ENCODE data around the gene ZFP92.
"Not testable (repeated sequence)": the region's sequence is repeated elsewhere in the genome, so short reads cannot be mapped to it uniquely, and the experiment has no call there.

The ZFP92 gene

DNA sequence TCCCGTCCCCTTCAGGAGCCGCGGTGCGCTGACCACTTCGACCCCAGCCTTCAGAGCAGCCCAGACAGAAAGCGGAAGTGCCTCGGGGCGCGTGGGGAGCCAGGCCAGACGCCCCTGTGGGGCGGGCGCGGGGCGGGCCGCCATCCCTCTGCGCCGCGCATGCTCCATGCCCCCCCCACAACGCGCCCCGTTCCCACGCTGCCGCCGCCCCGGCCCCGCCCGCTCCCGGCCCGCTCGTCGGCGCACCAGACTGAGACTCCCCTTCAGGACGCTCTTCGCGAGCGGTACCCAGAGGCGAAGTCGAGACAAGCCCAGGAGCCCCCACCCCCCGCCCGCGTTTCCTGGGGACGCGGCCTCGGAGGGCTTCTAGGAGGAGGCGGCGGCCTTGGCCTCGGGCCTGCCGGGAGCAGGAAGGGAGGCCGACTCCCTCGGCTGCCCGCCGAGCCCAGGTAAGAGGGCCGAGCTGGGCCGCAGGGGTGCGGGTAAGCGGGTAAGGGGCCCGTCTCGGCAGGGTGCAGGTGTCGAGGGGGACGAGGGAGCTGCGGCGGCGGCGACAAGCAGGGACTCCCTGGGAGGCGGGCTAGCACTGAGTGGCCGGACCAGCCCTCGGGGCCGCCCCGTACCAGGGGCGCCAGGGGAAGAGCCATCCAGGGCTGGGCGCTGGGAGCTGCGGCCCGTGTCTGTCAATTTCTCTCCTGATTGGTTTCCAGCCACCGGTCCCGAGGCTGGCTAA lies at the start of gene ZFP92:
ZFP92 (plus strand) TSS at position 218 of the 733 bp plus-strand sequence. CDS start 6,851 bp downstream, outside the sequence.
- no peak for DNase-seq (ENCODE audit: low read depth in 2 of 2, low spot score in 1 of 2)

DNA sequence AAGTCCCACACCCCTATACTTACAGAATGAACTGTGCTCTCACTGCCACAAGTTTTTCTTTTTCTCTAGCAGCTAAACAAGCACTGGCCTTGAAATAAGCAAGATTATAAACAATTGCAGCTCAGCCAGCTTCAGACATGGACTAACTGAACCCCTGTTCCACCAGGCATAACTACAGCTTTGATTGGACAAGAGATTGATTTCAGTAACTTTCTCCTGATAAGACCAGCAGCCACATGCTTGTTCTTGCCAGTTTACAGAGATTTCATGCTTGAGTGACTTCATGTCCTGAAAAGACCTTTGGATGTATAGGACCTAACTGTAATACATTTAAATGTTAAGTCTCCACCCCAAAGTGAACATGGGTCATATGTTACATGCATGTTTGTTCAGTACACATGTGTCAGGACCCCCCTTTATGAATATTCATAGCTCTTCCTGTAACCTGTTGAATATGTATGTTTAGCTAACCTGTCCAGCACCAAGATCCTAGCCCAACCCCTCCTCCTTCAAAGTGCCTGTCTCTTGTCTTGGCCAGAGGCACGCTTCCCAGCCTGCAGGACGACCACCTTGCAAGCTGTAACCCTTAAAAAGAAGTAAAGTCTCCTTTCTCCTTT lies 49.4 kb upstream of the ZFP92 start:
- DNase-seq (ENCODE audit: low read depth in 2 of 2, low spot score in 1 of 2), result no peak

GRCh38 chrX:153365670-153366069 lies 45.6 kb upstream of the ZFP92 start:
- DNase-seq (ENCODE audit: low read depth in 2 of 2, low spot score in 1 of 2), result no peak

- no peak for DNase-seq (ENCODE audit: low read depth in 2 of 2, low spot score in 1 of 2)
Measured at GRCh38 chrX:153366119-153366518, 45.2 kb upstream of the ZFP92 start.

- DNase-seq (ENCODE audit: low read depth in 2 of 2, low spot score in 1 of 2), result no peak
Measured at GRCh38 chrX:153366878-153367538, 44.3 kb upstream of the ZFP92 start.

DNA sequence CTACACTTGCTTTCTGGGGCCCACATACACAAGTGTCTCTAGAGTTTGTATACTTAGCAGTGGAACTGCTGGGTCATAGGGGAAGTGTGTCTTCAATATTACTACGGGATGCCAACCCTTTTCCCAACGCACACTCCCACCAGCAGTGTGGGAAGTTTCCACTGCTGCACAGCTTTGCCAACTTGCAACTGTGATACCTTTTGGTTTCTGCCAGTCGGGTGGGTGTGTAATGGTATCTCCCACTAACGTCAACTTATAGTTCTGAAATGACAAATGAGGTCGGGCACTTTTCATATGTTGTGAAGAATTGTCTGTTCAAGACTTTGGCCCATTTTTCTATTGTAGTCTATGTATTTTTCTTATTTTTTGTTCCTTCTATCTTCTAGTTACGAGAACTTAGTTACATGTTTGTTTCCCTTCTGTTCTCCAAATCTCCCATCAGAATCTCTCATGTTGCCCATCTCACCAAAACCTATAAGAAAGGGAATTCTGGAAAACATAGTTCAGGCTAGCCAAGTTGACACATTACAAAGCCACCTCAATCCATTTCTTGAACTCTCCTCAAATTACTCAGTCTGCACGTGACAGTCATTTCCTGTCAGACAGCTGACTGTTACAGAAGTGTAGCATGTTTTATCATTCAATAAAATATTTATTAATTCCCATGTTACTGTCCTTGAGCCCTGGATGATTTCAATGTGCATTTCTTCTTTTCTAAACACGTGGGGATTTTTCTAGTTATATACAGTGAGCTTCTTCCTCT lies 40.8 kb upstream of the ZFP92 start:
- no peak for DNase-seq (ENCODE audit: low read depth in 2 of 2, low spot score in 1 of 2)

- DNase-seq (ENCODE audit: low read depth in 2 of 2, low spot score in 1 of 2), result no peak
Measured at GRCh38 chrX:153371256-153371655, 40.0 kb upstream of the ZFP92 start.

- no peak for DNase-seq (ENCODE audit: low read depth in 2 of 2, low spot score in 1 of 2)
Measured at GRCh38 chrX:153372949-153373348, 38.3 kb upstream of the ZFP92 start.

DNA sequence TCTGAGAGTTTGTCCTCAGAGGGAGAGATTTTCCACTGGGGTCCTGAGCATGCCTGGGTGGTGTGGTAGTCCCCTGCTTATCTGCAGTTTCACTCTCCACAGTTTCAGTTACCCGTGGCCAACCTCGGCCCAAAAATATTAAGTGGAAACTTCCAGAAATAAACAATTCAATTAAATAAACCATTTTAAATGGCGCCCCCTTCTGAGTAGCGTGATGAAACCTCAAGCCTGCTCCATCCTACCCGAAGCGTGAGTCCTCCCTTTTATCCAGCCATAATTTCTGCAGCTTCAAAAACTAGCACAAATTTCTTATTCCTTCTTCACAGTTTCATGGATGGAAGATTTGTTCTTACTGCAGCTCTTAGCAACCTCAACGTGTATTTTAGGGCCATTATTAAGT lies 36.8 kb upstream of the ZFP92 start:
- DNase-seq (ENCODE audit: low read depth in 2 of 2, low spot score in 1 of 2), result no peak

GRCh38 chrX:153375571-153375970 lies 35.7 kb upstream of the ZFP92 start:
- DNase-seq (ENCODE audit: low read depth in 2 of 2, low spot score in 1 of 2), result no peak

DNA sequence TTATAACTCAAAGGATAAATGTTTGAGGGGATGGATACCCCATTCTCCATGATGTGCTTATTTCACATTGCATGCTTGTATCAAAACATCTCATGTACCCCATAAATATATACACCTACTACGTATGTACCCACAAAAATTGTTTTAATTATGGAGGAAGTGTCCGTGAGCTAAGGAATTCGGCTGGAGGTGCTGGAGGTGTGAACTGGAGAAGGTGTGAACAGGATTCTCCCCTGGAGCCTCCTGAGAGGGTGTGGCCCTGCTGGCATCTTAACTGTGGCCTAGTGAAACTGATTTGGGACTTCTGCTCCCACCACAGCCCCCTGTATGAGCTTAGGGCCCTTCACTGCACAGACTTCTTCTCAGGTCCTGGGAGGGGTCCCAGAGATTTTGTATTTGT lies 33.5 kb upstream of the ZFP92 start:
- no peak for DNase-seq (ENCODE audit: low read depth in 2 of 2, low spot score in 1 of 2)

- no peak for DNase-seq (ENCODE audit: low read depth in 2 of 2, low spot score in 1 of 2)
Measured at GRCh38 chrX:153378607-153379006, 32.7 kb upstream of the ZFP92 start.

DNA sequence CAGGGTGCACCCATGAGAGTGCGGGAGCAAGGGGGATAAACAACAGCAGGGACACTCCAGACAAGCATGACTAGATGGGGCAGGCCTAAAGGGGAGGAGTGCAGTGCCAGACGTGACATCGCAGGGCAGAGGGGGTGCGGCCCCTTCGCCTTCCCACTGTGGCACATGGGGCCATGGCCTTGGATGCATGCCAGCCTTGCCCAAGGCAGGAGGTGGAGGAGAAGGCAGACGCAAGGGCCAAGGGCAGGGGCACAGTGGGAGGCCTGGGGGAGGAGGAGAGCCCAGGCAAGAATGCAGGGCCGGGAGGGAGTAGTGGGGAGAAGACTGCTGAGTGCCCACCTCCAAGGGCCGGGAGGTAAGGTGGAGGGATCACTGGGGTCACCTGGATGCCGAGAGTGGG lies 31.8 kb upstream of the ZFP92 start:
- DNase-seq (ENCODE audit: low read depth in 2 of 2, low spot score in 1 of 2), result no peak

GRCh38 chrX:153379971-153380581 lies 31.2 kb upstream of the ZFP92 start:
- no peak for DNase-seq (ENCODE audit: low read depth in 2 of 2, low spot score in 1 of 2)

GRCh38 chrX:153380691-153381090 lies 30.6 kb upstream of the ZFP92 start:
- DNase-seq (ENCODE audit: low read depth in 2 of 2, low spot score in 1 of 2), result no peak

GRCh38 chrX:153381684-153382532 lies 29.4 kb upstream of the ZFP92 start:
- no peak for DNase-seq (ENCODE audit: low read depth in 2 of 2, low spot score in 1 of 2)

DNA sequence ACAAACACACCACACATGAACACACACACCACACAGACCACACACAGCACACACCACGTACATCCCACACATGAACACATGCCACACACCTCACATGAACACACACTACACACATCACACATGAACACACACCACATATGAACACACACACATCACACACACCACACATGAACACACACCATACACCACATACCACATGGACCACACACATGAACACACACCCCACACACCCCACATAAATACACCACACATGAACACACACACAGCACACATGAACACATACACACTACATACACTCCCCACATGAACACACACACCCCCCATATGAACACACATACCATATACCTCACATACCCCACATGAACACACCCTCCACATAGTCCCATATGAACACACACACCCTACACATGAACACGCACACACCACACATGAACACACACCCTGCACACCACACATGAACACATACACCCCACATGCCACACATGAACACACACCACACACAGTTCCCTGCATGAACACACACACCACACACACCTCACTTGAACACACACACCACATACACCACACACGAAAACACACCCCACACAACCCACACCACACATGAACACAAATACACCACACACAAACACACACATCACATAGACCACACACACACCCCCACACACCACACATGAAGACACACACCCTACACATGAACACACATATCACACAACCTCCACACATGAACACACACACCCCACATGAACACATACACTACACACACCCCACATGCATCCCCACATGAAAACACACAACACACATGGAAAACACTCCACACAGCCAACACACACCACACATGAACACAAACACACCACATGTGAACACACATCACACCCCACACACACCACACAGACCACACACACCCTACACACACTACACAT lies 28.4 kb upstream of the ZFP92 start:
- no peak for DNase-seq (ENCODE audit: low read depth in 2 of 2, low spot score in 1 of 2)

GRCh38 chrX:153384390-153384789 lies 26.9 kb upstream of the ZFP92 start:
- DNase-seq (ENCODE audit: low read depth in 2 of 2, low spot score in 1 of 2), result no peak

- not testable (repeated sequence) for DNase-seq (ENCODE audit: low read depth in 2 of 2, low spot score in 1 of 2)
Measured at GRCh38 chrX:153384973-153385372, 26.3 kb upstream of the ZFP92 start.
